ENCODE measurements around the gene MARCHF6. TPM values are rescaled to one million over a fixed set of nuclear protein-coding genes. Genes with fewer than 3 reads are reported as not detected.

Gene MARCHF6
- total RNA-seq, 2 donors from 2014 or later: 138 to 151 TPM

DNA sequence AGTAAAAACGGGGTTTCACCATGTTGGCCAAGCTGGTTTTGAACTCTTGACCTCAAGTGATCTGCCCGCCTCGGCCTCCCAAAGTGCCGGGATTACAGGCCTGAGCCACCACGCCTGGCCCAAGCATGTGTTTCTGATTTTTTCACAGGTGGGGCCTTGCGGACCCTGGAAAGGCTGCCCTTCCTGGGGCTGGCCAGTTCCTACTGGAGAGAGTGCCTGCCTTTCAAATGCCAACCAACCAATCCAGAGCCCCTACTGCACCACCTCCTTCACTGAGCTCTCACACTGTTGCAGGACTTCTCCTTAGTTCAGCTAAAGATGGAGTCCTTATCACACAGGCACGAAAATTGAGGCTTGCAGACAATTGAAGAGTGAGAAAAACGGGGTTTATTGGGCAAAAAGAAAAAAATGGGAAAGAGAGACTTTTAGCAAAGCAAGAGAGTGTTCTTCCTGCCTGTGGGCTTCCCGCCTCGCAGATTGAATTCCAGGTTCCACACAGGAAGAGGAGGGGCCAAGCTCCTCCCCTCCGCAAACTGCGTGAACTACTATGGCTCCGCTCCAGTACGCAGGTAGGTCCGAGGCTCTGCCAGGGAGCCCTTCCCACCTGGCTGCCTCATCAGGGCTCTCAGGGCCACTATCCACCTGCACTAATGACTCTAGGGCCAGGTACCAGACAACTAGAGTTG, 37.5 kb upstream of the MARCHF6 start:
- Mint-ChIP-seq H3K27ac (no peak overlapping the region), H3K4me3 (no peak overlapping the region), H3K36me3 (ENCODE audit: insufficient read depth in 2 of 2) (no peaks in the 10 kb centered on the region), H3K4me1 (ENCODE audit: low read depth) (peaks cover 2% of the 10 kb centered on the region), H3K27me3 (ENCODE audit: low read depth) (peaks cover 6% of the 10 kb centered on the region), H3K9me3 (no peaks in the 10 kb centered on the region)
- ATAC-seq (replicated peaks in 1 of 2) (no peak), DNase-seq (no peak)

DNA sequence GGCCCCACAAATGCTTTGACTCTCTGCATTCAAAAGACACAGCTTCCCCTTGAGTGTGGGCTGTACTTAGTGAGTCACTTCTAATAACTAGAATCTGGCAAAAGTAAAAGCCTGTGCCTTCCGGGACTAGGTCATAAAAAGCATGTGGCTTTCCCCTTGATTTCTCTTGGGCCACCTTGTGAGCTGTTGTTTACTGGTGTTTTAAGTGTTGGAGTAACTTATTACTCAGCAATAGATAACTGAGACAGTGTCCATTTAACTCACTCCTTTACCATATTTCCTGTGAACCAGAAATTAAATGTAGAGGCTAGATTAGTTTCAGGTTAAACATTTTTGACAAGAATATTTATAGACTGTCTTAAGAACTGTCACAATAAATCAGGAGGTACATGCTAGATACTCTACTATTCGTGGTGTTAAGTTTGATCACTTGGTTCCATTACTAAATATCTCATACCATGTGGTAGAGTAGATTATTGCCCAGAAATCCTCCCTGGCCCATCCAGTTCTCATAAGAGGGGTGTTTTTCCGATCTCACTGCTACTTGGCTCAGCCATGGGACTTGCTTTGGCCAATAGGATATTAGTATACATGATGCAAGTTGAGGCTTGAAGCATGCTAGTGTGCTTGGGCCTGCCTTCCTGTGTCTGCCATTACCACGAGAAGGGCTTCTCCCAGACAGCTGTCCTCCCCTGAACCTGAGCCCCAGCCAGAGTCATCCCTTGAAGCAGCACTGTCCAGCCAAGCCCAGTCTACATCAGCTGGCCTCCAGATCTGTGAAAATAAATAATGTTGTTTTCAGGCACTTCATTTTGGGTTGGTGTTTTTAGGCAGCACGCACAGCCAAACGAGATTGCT, 35.4 kb upstream of the MARCHF6 start:
- DNase-seq: peak in 1 of 2 donors; percentile 5
- Mint-ChIP-seq H3K27me3 (ENCODE audit: low read depth) (peaks cover 6% of the 10 kb centered on the region), H3K4me1 (ENCODE audit: low read depth) (no peaks in the 10 kb centered on the region), H3K4me3 (no peak overlapping the region), H3K36me3 (ENCODE audit: insufficient read depth in 2 of 2) (no peaks in the 10 kb centered on the region), H3K27ac (no peak overlapping the region), H3K9me3 (no peaks in the 10 kb centered on the region)
- ATAC-seq (replicated peaks in 1 of 2): peak; percentile 44 to 87

DNA sequence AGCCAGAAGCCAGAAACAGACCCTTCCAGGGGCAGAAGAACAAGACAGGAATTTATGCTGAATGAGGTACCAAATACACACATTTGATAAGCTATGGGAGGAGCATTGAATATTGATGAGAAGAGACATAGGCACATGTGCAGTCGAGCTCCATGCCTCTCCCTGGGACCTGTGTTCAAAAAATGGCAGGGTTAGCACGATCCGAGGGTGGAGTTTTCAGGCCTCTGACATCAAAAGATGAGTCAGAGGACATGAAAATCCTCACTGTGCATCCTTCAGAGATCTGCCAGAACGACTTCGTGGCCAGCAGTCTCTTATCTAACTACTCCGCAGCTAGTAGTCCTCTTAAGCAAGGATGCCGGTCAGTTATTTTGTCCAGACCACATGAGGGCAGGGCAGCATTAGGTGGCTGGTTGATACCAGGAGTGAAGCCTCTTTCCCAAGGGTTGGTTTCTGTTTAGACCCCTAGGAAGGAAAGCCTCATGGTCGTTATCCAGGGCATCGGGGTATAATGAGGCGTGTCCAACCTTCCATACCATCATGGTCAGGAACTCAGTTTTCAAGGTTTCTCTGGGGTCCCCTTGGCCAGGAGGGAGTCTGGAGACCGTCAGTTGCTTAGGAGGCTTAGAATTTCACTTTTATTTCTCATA, 34.2 kb upstream of the MARCHF6 start:
- ATAC-seq (replicated peaks in 1 of 2) (no peak), DNase-seq (no peak)
- no peaks in the 10 kb centered on the region for H3K4me1 Mint-ChIP-seq (ENCODE audit: low read depth)
- peaks cover 6% of the 10 kb centered on the region for H3K27me3 Mint-ChIP-seq (ENCODE audit: low read depth)
- no peaks in the 10 kb centered on the region for H3K36me3 Mint-ChIP-seq (ENCODE audit: insufficient read depth in 2 of 2)
- H3K9me3 Mint-ChIP-seq: no peaks in the 10 kb centered on the region
- H3K27ac Mint-ChIP-seq: no peak overlapping the region
- H3K4me3 Mint-ChIP-seq: no peak overlapping the region

DNA sequence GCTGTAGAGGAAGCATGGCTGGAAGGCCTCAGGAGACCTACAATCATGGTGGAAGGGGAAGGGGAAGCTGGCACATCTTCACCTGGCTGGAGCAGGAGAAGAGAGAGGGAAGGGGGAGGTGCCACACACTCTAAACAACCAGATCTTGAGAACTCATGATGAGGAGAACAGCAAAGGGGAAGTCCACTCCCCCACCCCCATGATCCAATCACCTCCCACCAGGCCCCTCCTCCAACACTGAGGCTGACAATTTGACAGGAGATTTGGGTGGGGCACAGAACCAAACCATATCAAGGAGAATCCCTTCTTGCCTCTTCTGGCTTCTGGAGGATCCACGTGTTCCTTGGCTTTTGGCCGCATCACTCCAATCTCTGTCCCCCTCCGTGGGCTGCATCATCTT, 32.7 kb upstream of the MARCHF6 start:
- Mint-ChIP-seq H3K4me3 (no peak overlapping the region), H3K27ac (no peak overlapping the region), H3K4me1 (ENCODE audit: low read depth) (no peaks in the 10 kb centered on the region), H3K9me3 (no peaks in the 10 kb centered on the region), H3K36me3 (ENCODE audit: insufficient read depth in 2 of 2) (no peaks in the 10 kb centered on the region), H3K27me3 (ENCODE audit: low read depth) (peaks cover 6% of the 10 kb centered on the region)
- ATAC-seq (replicated peaks in 1 of 2): no peak
- DNase-seq: no peak

DNA sequence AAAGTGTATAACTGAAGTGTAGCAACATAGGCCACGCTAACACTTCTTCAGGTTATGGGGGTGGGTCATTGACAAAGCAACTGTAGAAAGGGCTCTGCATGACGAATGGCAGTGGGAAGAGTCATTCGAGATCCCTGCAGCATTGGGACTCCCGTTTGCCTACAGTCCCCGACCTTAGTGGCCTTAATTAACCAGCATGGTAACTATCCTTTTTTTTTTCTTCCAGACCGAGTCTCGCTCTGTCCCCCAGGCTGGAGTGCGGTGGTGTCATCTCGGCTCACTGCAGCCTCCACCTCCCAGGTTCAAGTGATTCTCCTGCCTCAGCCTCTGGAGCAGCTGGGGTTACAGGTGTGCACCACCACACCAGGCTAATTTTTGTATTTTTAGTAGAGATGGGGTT, 31.6 kb upstream of the MARCHF6 start:
- no peak for ATAC-seq (replicated peaks in 1 of 2)
- no peak overlapping the region for H3K4me3 Mint-ChIP-seq
- no peaks in the 10 kb centered on the region for H3K9me3 Mint-ChIP-seq
- peaks cover 6% of the 10 kb centered on the region for H3K27me3 Mint-ChIP-seq (ENCODE audit: low read depth)
- H3K36me3 Mint-ChIP-seq (ENCODE audit: insufficient read depth in 2 of 2): no peaks in the 10 kb centered on the region
- H3K4me1 Mint-ChIP-seq (ENCODE audit: low read depth): no peaks in the 10 kb centered on the region
- no peak overlapping the region for H3K27ac Mint-ChIP-seq
- DNase-seq: no peak

DNA sequence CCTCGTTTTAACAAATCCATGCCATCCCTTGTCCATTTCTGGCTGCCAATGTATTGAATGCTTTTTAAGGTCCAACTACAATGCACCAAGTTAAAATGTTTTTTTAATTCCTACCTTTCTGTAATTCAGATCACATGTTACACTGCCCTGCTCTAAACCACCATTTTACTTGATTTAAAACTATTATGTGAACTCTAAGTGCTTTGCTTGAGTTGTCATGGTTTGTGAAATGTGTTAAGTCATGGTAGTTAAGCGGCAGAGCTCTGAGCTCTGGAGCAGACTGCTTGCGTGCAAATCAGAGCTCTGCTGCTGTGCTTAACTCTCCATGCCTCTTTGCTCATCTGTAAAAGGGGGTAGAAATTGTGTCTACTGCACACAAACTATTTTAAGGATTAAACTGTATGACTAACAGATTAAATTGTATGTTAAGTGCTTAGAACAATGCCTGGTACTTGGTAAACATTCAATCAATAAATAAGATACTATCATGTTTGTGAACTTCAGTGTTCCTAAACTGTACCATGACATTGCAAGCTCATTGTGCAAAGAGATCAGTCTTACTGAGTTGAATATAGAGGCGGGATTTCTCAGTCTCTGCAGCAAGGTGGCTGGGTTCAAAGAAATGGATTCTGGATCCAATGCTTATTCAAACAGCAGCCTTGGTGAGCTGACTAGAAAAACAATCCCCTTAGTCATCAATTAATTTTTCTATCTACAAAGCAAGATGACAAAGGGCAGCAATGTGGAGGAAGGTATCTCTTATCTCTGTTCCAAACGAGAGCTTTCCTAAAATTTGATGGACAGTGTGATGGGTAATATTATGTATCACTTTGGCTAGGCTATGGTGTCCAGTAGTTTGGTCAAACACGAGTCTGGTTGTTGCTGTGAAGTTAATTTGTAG, 29.7 kb upstream of the MARCHF6 start:
- H3K27ac Mint-ChIP-seq: no peak overlapping the region
- no peaks in the 10 kb centered on the region for H3K4me1 Mint-ChIP-seq (ENCODE audit: low read depth)
- ATAC-seq (replicated peaks in 1 of 2) (no peak), DNase-seq (no peak)
- no peaks in the 10 kb centered on the region for H3K9me3 Mint-ChIP-seq
- no peak overlapping the region for H3K4me3 Mint-ChIP-seq
- H3K36me3 Mint-ChIP-seq (ENCODE audit: insufficient read depth in 2 of 2): no peaks in the 10 kb centered on the region
- peaks cover 4% of the 10 kb centered on the region for H3K27me3 Mint-ChIP-seq (ENCODE audit: low read depth)

DNA sequence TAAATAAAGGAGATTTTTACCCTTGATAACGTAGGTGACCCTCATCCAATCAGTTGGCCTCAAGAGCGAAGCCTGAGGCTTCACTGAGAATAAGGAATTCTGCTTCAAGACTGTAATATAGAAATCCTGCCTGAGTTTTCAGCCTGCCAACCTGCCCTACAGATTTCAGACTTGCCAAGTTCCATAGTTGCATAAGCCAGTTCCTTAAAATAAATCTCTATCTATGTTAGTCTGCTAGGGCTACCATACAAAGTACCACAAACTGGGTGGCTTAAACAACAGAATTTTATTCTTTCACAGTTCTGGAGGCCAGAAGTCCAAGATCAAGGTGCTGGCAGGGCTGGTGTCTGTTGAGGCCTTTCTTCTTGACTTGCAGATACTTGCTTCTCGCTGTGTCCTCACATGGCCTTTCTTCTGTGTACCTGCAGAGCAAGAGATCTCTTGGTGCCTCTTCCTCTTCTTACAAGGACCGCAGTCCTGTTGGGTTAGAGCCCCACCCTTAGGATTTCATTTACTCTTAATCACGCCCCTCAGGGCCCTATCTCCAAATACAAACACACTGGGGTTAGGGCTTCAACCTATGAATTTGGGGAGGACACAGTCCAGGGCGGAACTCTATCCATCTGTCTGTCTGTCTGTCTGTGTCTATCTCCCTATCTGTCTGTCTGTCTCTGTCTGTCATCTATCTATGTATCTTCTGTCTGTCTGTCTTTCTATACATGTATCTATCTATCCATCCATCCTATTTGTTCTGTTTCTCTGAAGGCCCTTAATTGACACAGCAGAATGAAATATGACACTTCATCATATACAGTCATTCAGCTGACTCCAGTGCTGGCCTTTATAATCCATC, 28.8 kb upstream of the MARCHF6 start:
- ATAC-seq (replicated peaks in 1 of 2): no peak
- Mint-ChIP-seq H3K4me1 (ENCODE audit: low read depth) (no peaks in the 10 kb centered on the region), H3K9me3 (no peaks in the 10 kb centered on the region), H3K27ac (no peak overlapping the region), H3K36me3 (ENCODE audit: insufficient read depth in 2 of 2) (no peaks in the 10 kb centered on the region), H3K27me3 (ENCODE audit: low read depth) (no peaks in the 10 kb centered on the region), H3K4me3 (no peak overlapping the region)
- no peak for DNase-seq

DNA sequence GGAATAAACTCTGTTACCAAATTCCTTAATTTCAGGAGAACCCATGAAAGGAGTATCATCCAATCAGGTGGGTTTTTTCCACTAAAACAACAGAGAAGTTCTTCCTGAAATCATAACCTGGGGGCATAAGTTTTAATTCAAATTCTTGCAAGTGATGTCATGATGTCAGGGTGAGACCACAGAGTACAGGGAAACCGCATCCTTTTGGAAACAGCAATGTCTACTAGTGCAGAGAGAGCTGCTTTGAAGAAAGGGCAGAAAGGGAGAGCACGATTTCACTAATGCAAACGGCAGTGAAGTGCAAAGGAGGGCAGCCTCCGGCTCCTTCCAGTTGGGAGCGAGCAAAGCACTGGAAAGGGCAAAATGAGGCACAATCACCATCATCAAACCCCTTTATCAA, 25.2 kb upstream of the MARCHF6 start:
- peaks cover 29% of the 10 kb centered on the region for H3K27me3 Mint-ChIP-seq (ENCODE audit: low read depth)
- H3K4me1 Mint-ChIP-seq (ENCODE audit: low read depth): peaks cover 5% of the 10 kb centered on the region
- H3K4me3 Mint-ChIP-seq: no peak overlapping the region
- ATAC-seq (replicated peaks in 1 of 2) (no peak), DNase-seq (no peak)
- H3K27ac Mint-ChIP-seq: no peak overlapping the region
- H3K36me3 Mint-ChIP-seq (ENCODE audit: insufficient read depth in 2 of 2): peaks cover 0 to under 1% of the 10 kb centered on the region in 2 donors
- H3K9me3 Mint-ChIP-seq: no peaks in the 10 kb centered on the region

DNA sequence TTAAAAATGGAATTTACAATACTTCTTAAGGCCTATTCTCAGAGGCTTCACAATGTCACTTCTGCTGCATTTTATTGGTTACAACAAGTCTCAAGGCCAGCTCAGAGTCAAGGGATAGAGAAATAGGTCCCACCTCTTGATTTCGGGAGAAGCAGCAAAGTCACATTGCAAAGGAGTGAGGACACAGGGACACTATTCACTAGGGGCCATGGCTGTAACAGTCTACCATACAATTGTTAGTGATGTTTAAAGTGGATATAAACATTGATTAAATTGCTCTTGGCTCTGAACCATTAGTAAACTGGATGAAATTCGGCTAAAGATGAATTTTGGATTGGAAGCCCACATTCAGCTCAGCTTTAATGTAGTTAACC, 24.1 kb upstream of the MARCHF6 start:
- Mint-ChIP-seq H3K27me3 (ENCODE audit: low read depth) (peaks cover 36% of the 10 kb centered on the region), H3K9me3 (no peaks in the 10 kb centered on the region), H3K4me1 (ENCODE audit: low read depth) (peaks cover 8% of the 10 kb centered on the region), H3K4me3 (no peak overlapping the region), H3K36me3 (ENCODE audit: insufficient read depth in 2 of 2) (peaks cover 0 to 2% of the 10 kb centered on the region in 2 donors), H3K27ac (no peak overlapping the region)
- no peak for DNase-seq
- ATAC-seq (replicated peaks in 1 of 2): no peak

DNA sequence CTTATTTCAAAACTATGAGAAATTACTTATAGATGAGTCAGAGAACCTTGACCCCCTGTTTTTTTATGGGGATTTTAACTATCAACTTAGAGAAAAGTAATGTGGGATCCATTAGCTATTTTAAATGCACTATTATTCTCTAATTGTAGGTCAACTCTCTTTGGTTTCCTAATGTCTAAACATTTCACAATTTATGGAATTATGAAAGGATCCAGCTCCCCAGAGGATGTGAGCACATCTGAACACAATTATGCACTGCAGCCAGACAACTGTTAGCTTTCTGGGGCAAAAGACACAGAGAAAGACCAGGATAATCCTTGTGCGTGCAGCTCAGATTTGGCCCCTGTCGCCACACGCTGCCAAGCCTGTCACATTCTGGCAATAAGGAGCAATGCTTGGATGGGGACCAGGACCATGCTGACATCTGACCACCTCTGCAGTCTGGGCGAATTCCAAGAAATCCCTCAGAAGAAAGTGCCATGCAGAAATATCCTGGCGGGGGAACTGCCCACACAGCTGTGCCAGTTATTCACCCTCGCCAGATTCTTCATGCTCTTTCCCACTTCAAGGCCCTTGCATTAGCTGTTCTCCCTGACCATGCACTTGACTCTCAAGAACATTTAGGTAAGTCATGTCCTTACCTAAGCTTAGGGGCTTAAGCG, 23.5 kb upstream of the MARCHF6 start:
- Mint-ChIP-seq H3K9me3 (no peaks in the 10 kb centered on the region), H3K36me3 (ENCODE audit: insufficient read depth in 2 of 2) (peaks cover 0 to 2% of the 10 kb centered on the region in 2 donors), H3K4me3 (no peak overlapping the region), H3K27ac (no peak overlapping the region), H3K27me3 (ENCODE audit: low read depth) (peaks cover 42% of the 10 kb centered on the region), H3K4me1 (ENCODE audit: low read depth) (peaks cover 8% of the 10 kb centered on the region)
- ATAC-seq (replicated peaks in 1 of 2): no peak
- DNase-seq: no peak

DNA sequence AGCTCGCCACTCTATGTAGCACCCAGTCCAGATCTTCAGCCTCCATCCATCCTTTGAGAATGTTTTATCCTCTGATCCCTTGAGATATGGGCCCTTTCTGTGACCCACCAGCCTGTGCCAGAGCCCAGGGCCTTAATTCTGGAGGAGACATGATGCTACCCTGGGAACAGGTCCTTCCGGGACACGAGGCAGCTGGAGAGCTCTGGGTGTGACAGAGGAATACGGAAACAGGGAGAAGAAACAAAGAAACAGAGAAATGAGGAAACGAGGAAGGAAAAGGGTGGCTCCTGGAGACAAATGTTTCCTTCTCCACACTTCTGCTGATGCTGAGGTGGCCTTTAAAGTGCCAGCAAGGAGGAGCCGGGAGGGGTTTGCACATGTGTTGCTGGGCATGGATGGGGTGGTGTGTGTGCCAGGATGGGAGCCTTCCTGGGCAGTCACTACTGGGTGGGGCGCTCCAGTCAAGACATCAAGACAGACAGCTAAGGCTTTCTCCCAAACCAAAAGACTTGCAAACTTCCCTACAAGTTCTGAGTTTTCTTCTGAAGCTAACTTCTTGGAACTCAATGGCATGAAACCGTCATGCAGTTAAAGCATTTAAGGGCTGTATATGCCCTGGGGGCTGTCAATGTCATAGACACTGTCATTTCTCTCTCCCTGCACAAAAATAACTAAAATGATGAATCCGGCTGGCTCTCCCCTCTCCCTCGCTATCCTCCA, 22.8 kb upstream of the MARCHF6 start:
- Mint-ChIP-seq H3K27ac (no peak overlapping the region), H3K9me3 (no peaks in the 10 kb centered on the region), H3K36me3 (ENCODE audit: insufficient read depth in 2 of 2) (peaks cover 0 to 2% of the 10 kb centered on the region in 2 donors), H3K4me1 (ENCODE audit: low read depth) (peaks cover 8% of the 10 kb centered on the region), H3K4me3 (no peak overlapping the region), H3K27me3 (ENCODE audit: low read depth) (peaks cover 47% of the 10 kb centered on the region)
- ATAC-seq (replicated peaks in 1 of 2) (no peak), DNase-seq (no peak)
